Smooth muscle cell (in vitro differentiated cells): ENCODE data around the gene GAGE13. TPM values are rescaled to one million over a fixed set of nuclear protein-coding genes. Genes with fewer than 3 reads are reported as not detected.
"Not testable (repeated sequence)": the region's sequence is repeated elsewhere in the genome, so short reads cannot be mapped to it uniquely, and the experiment has no call there.

Source experiments
- DNase-seq: peaks from one replicate; lab custom pipeline; 2025; ENCODE audit not compliant: unreplicated experiment; lab: John Stamatoyannopoulos, UW
- H2AFZ ChIP-seq: fragments of 200-600 bp; sonication (generic); 2 replicates; pipeline ENCODE4 v1.6.0; 2016; ENCODE audit warnings: antibody characterized with exemption, low read depth, mild to moderate bottlenecking
- H3F3A ChIP-seq: fragments of 200-600 bp; sonication (generic); 2 replicates; pipeline ENCODE4 v1.6.0; 2017; ENCODE audit warnings: antibody characterized with exemption, low read depth
- H3K27ac ChIP-seq: fragments of 200-600 bp; sonication (generic); 2 replicates; pipeline ENCODE4 v1.5.1; 2016; ENCODE audit warnings: low read depth, mild to moderate bottlenecking
- H3K27me3 ChIP-seq: fragments of 200-600 bp; sonication (generic); 2 replicates; pipeline ENCODE4 v1.6.1; 2016; ENCODE audit warnings: low read depth, mild to moderate bottlenecking
- H3K36me3 ChIP-seq: fragments of 200-600 bp; sonication (generic); 2 replicates; pipeline ENCODE4 v1.5.1; 2016; ENCODE audit warnings: low read depth
- H3K4me1 ChIP-seq: fragments of 200-600 bp; sonication (generic); 2 replicates; pipeline ENCODE4 v1.5.1; 2016; ENCODE audit warnings: low read depth
- H3K4me2 ChIP-seq: fragments of 200-600 bp; sonication (generic); 2 replicates; pipeline ENCODE4 v1.6.0; 2016; ENCODE audit warnings: mild to moderate bottlenecking
- H3K4me3 ChIP-seq: fragments of 200-600 bp; sonication (generic); 2 replicates; pipeline ENCODE4 v1.5.1; 2016; ENCODE audit warnings: mild to moderate bottlenecking
- H3K79me2 ChIP-seq: fragments of 200-600 bp; sonication (generic); 2 replicates; pipeline ENCODE4 v1.6.0; 2016; ENCODE audit warnings: low read depth, mild to moderate bottlenecking
- H3K9ac ChIP-seq: fragments of 200-600 bp; sonication (generic); 2 replicates; pipeline ENCODE4 v1.6.0; 2016; ENCODE audit warnings: low read depth
- H3K9me3 ChIP-seq: fragments of 200-600 bp; sonication (generic); replicated peaks from 2 replicates; pipeline ENCODE4 v1.5.1; 2016; ENCODE audit warnings: low read depth
- H4K20me1 ChIP-seq: fragments of 200-600 bp; sonication (generic); 2 replicates; pipeline ENCODE4 v1.6.0; 2016; ENCODE audit warnings: low read depth
- CTCF ChIP-seq: fragments of 200-600 bp; sonication (generic); IDR thresholded peaks from 2 replicates; pipeline ENCODE4 v1.5.1; 2017; ENCODE audit warnings: borderline replicate concordance, mild to moderate bottlenecking, antibody characterized with exemption; ENCODE audit not compliant: insufficient read depth, poor library complexity, severe bottlenecking
- WGBS: methylation state at CpG from one replicate; pipeline ENCODE4 v1.1.7; 2016; ENCODE audit warnings: low lambda C conversion rate; 5-methylcytosine and 5-hydroxymethylcytosine counted together
- polyA plus RNA-seq: library from polyadenylated mRNA; unstranded; fragments of >200 nt; fragmentation: Nextera tagmentation; extraction: Ambion mirVana; gene quantifications from 2 replicates; pipeline ENCODE4 v1.2.1, GENCODE V29; 2016
- total RNA-seq: library from RNA; depleted of rRNA; stranded (reverse); fragments of >200 nt; gene quantifications from 2 replicates; pipeline ENCODE4 v1.2.3, GENCODE V29; 2014

GAGE13 gene
- not detected in 2 replicates for total RNA-seq
- not detected in 2 replicates for polyA plus RNA-seq

GRCh38 chrX:49331282-49331681 lies at the start of gene GAGE13:
Gene GAGE13 (plus strand): TSS chrX:49331582. CDS start chrX:49332738, 1,156 bp downstream.
- not testable (repeated sequence) for H3K4me1 ChIP-seq, DNase-seq, H3F3A ChIP-seq, H3K9ac ChIP-seq, H3K36me3 ChIP-seq, H3K27me3 ChIP-seq, H3K4me2 ChIP-seq, H3K79me2 ChIP-seq, H2AFZ ChIP-seq, H3K27ac ChIP-seq, H4K20me1 ChIP-seq, H3K9me3 ChIP-seq, H3K4me3 ChIP-seq
- no CpG with 5 or more reads among the region's 16 CpGs for WGBS

GRCh38 chrX:49282647-49283011 lies 48.8 kb upstream of the GAGE13 start:
- Histone ChIP-seq H4K20me1 (no peaks in the 10 kb centered on the region), H3K4me3 (no peak overlapping the region), H2AFZ (no peak overlapping the region), H3K79me2 (no peaks in the 10 kb centered on the region), H3K9ac (no peak overlapping the region), H3K9me3 (no peaks in the 10 kb centered on the region), H3K4me2 (peak overlapping the region; percentile 57), H3K4me1 (no peaks in the 10 kb centered on the region), H3K27me3 (no peaks in the 10 kb centered on the region), H3K36me3 (no peaks in the 10 kb centered on the region), H3F3A (no peaks in the 10 kb centered on the region), H3K27ac (no peak overlapping the region)
- 45% methylated on average over 10 of the region's 11 CpGs for WGBS
- no peak for TF ChIP-seq CTCF
- no peak for DNase-seq

- H3K27ac ChIP-seq = no peak overlapping the region
- no peaks in the 10 kb centered on the region for H4K20me1 ChIP-seq
- H3K4me3 ChIP-seq = no peak overlapping the region
- H2AFZ ChIP-seq = no peak overlapping the region
- TF ChIP-seq CTCF = no peak
- no peaks in the 10 kb centered on the region for H3K79me2 ChIP-seq
- H3K9me3 ChIP-seq = no peaks in the 10 kb centered on the region
- 83% methylated on average over 3 of the region's 3 CpGs for WGBS
- H3K27me3 ChIP-seq = no peaks in the 10 kb centered on the region
- no peak for DNase-seq
- no peaks in the 10 kb centered on the region for H3F3A ChIP-seq
- H3K4me2 ChIP-seq = no peak overlapping the region
- no peaks in the 10 kb centered on the region for H3K36me3 ChIP-seq
- no peak overlapping the region for H3K9ac ChIP-seq
- H3K4me1 ChIP-seq = no peaks in the 10 kb centered on the region
These were observed 47.2 kb upstream of the GAGE13 start for GRCh38 chrX:49284212-49284611.

GRCh38 chrX:49286136-49286535 lies 45.2 kb upstream of the GAGE13 start:
- DNase-seq = no peak
- H3K4me2 ChIP-seq = no peak overlapping the region
- no peak overlapping the region for H2AFZ ChIP-seq
- no peaks in the 10 kb centered on the region for H3K27me3 ChIP-seq
- no peaks in the 10 kb centered on the region for H3F3A ChIP-seq
- no peak overlapping the region for H3K27ac ChIP-seq
- WGBS = 98% methylated on average over 15 of the region's 18 CpGs
- H3K36me3 ChIP-seq = no peaks in the 10 kb centered on the region
- H3K9me3 ChIP-seq = no peaks in the 10 kb centered on the region
- no peak overlapping the region for H3K9ac ChIP-seq
- H3K4me1 ChIP-seq = no peaks in the 10 kb centered on the region
- H3K79me2 ChIP-seq = no peaks in the 10 kb centered on the region
- H3K4me3 ChIP-seq = no peak overlapping the region
- no peaks in the 10 kb centered on the region for H4K20me1 ChIP-seq
- no peak for TF ChIP-seq CTCF
